DND-41 (cell line): ENCODE measurements around the gene KCNJ15.
A peak's percentile ranks its signal among the peaks of the same experiment; 100 is the strongest.

ENCODE experiments used
- ATAC-seq: fragments of 200-7000 bp; cut with Tn5 transposase; 3 replicates; pipeline ENCODE4 v1.9.1; 2021; ENCODE audit warnings: low read depth; ENCODE audit not compliant: insufficient read depth
- DNase-seq: peaks from one replicate; pipeline ENCODE4 v3.0.0-alpha.2; 2020
- H2AFZ ChIP-seq: 2 replicates; pipeline ENCODE4 v1.6.0; 2012; ENCODE audit warnings: low read depth, low read length
- H3K27ac ChIP-seq: 2 replicates; pipeline ENCODE4 v1.5.1; 2012; ENCODE audit warnings: low read length, inconsistent platforms
- H3K27me3 ChIP-seq: fragments of 200-600 bp; sonication (generic); 2 replicates; pipeline ENCODE4 v1.6.0; 2012; ENCODE audit warnings: low read length, mild to moderate bottlenecking, inconsistent platforms; ENCODE audit not compliant: insufficient read depth, poor library complexity
- H3K36me3 ChIP-seq: 2 replicates; pipeline ENCODE4 v1.5.1; 2012; ENCODE audit warnings: low read length, inconsistent platforms; ENCODE audit not compliant: insufficient read depth
- H3K4me1 ChIP-seq: 2 replicates; pipeline ENCODE4 v1.5.1; 2012; ENCODE audit warnings: mild to moderate bottlenecking, low read length; ENCODE audit not compliant: insufficient read depth
- H3K4me2 ChIP-seq: 2 replicates; pipeline ENCODE4 v1.6.0; 2012; ENCODE audit warnings: mild to moderate bottlenecking, moderate library complexity, low read length, inconsistent platforms; ENCODE audit not compliant: insufficient read depth
- H3K4me3 ChIP-seq, 2 experiments: fragments of 200-600 bp in 1 of 2; shearing (Covaris generic) in 1 of 2; 2 replicates each; pipeline ENCODE4 v1.5.1; 2012 to 2016; ENCODE audit warnings: inconsistent platforms in 2 of 2, low read length in 2 of 2, mild to moderate bottlenecking in 2 of 2, low read depth in 1 of 2, moderate library complexity in 1 of 2
- H3K79me2 ChIP-seq: 2 replicates; pipeline ENCODE4 v1.6.0; 2012; ENCODE audit warnings: low read length, inconsistent platforms; ENCODE audit not compliant: insufficient read depth
- H3K9ac ChIP-seq: 2 replicates; pipeline ENCODE4 v1.6.0; 2012; ENCODE audit warnings: low read depth, mild to moderate bottlenecking, inconsistent platforms, low read length, moderate library complexity
- H3K9me3 ChIP-seq: 2 replicates; pipeline ENCODE4 v1.5.1; 2012; ENCODE audit warnings: low read length, moderate library complexity, mild to moderate bottlenecking, inconsistent platforms; ENCODE audit not compliant: insufficient read depth, severe bottlenecking
- H4K20me1 ChIP-seq: 2 replicates; pipeline ENCODE4 v1.6.0; 2012; ENCODE audit warnings: low read length; ENCODE audit not compliant: insufficient read depth
- CTCF ChIP-seq: IDR thresholded peaks from 2 replicates; pipeline ENCODE4 v1.5.1; 2012; ENCODE audit warnings: borderline replicate concordance, low read length, moderate library complexity, mild to moderate bottlenecking; ENCODE audit not compliant: poor library complexity, severe bottlenecking; ENCODE audit errors: extremely low read depth
- EZH2 ChIP-seq: IDR thresholded peaks from 3 replicates; pipeline ENCODE4 v1.6.1; 2012; ENCODE audit warnings: borderline replicate concordance, low read depth, mild to moderate bottlenecking, moderate library complexity, low read length, inconsistent platforms; ENCODE audit not compliant: severe bottlenecking

The KCNJ15 gene

GRCh38 chr21:38323721-38324531 lies 67.1 kb downstream of the KCNJ15 start:
- Histone ChIP-seq H2AFZ (no peak overlapping the region), H3K4me3 (no peak overlapping the region), H3K9me3 (no peaks in the 10 kb centered on the region), H3K4me2 (no peak overlapping the region), H3K27ac (no peak overlapping the region), H3K79me2 (no peaks in the 10 kb centered on the region), H3K27me3 (peaks cover 15% of the 10 kb centered on the region), H3K9ac (no peak overlapping the region), H3K4me1 (0 out of 2 replicates have a peak, but pooled peaks cover 10% of the 10 kb centered on the region), H3K36me3 (no peaks in the 10 kb centered on the region), H4K20me1 (no peaks in the 10 kb centered on the region)
- ATAC-seq (peak; percentile 71; the same call in 1 of the 3 replicates), DNase-seq (no peak)
- TF ChIP-seq CTCF (no peak), EZH2 (no peak)

GRCh38 chr21:38325216-38325615 lies 68.4 kb downstream of the KCNJ15 start:
- TF ChIP-seq EZH2, result no peak
- TF ChIP-seq CTCF, result no peak
- H4K20me1 ChIP-seq, result no peaks in the 10 kb centered on the region
- no peaks in the 10 kb centered on the region for H3K9me3 ChIP-seq
- DNase-seq (no peak), ATAC-seq (no peak)
- no peak overlapping the region for H2AFZ ChIP-seq
- peaks cover 15% of the 10 kb centered on the region for H3K27me3 ChIP-seq
- H3K4me1 ChIP-seq, result 0 out of 2 replicates have a peak, but pooled peaks cover 10% of the 10 kb centered on the region
- H3K9ac ChIP-seq, result no peak overlapping the region
- no peak overlapping the region for H3K4me3 ChIP-seq
- no peaks in the 10 kb centered on the region for H3K79me2 ChIP-seq
- no peak overlapping the region for H3K4me2 ChIP-seq
- no peak overlapping the region for H3K27ac ChIP-seq
- H3K36me3 ChIP-seq, result no peaks in the 10 kb centered on the region

- DNase-seq, result no peak
- no peaks in the 10 kb centered on the region for H3K36me3 ChIP-seq
- H3K9ac ChIP-seq, result no peak overlapping the region
- no peak overlapping the region for H3K27ac ChIP-seq
- TF ChIP-seq CTCF, result no peak
- no peak for TF ChIP-seq EZH2
- H3K27me3 ChIP-seq, result peaks cover 15% of the 10 kb centered on the region
- no peak overlapping the region for H2AFZ ChIP-seq
- 0 out of 2 replicates have a peak, but pooled peaks cover 10% of the 10 kb centered on the region for H3K4me1 ChIP-seq
- H3K9me3 ChIP-seq, result no peaks in the 10 kb centered on the region
- no peaks in the 10 kb centered on the region for H3K79me2 ChIP-seq
- no peak for ATAC-seq
- no peak overlapping the region for H3K4me2 ChIP-seq
- H3K4me3 ChIP-seq, result no peak overlapping the region
- H4K20me1 ChIP-seq, result no peaks in the 10 kb centered on the region
Observed at GRCh38 chr21:38325731-38326420, 69.1 kb downstream of the KCNJ15 start.
